ENCODE measurements around the gene CCDC117. TPM values are rescaled to one million over a fixed set of nuclear protein-coding genes. Genes with fewer than 3 reads are reported as not detected.

CCDC117 gene
- polyA plus RNA-seq, 1 of the 3 experiments (the other 2 are of a cell fraction): 4.2 TPM

DNA sequence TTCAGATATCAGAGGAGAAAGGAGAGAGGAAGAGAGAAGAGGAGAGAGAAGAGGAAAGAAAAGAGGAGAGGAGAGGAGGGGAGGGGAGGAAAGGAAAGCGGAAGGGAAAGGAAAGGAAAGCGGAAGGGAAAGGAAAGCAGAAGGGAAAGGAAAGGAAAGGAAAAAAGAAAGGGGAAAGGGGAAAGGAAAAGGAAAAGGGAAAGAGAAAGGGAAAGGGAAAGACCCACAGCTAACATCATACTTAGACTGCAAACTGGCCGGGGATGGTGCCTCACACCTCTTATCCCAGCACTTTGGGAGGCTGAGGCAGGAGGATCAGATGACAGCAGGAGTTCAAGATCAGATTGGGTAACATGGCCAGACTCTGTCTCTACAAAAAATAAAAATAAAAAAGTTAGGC lies 42.3 kb upstream of the CCDC117 start:
- WGBS (ENCODE audit: low lambda C conversion rate): 89% methylated on average over 3 of the region's 3 CpGs
- H2AFZ ChIP-seq (ENCODE audit: low read depth): no peak overlapping the region
- TF ChIP-seq, protein P1, sequence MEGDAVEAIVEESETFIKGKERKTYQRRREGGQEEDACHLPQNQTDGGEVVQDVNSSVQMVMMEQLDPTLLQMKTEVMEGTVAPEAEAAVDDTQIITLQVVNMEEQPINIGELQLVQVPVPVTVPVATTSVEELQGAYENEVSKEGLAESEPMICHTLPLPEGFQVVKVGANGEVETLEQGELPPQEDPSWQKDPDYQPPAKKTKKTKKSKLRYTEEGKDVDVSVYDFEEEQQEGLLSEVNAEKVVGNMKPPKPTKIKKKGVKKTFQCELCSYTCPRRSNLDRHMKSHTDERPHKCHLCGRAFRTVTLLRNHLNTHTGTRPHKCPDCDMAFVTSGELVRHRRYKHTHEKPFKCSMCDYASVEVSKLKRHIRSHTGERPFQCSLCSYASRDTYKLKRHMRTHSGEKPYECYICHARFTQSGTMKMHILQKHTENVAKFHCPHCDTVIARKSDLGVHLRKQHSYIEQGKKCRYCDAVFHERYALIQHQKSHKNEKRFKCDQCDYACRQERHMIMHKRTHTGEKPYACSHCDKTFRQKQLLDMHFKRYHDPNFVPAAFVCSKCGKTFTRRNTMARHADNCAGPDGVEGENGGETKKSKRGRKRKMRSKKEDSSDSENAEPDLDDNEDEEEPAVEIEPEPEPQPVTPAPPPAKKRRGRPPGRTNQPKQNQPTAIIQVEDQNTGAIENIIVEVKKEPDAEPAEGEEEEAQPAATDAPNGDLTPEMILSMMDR (IDR thresholded peaks at IDR 0.05): no peak
- TF ChIP-seq CHD2 (IDR thresholded peaks at IDR 0.05; ENCODE audit: low read length, partially characterized antibody) (no peak), FOSL2 (IDR thresholded peaks at IDR 0.05; ENCODE audit: borderline replicate concordance, low read depth) (no peak), ELF1 (IDR thresholded peaks at IDR 0.05) (no peak), RAD21 (IDR thresholded peaks at IDR 0.05; ENCODE audit: low read length) (no peak), NRF1 (IDR thresholded peaks at IDR 0.05; ENCODE audit: low read depth, low read length) (no peak), GATA2 (CRISPR knock-in tag; IDR thresholded peaks at IDR 0.05) (no peak), SMC3 (IDR thresholded peaks at IDR 0.05; ENCODE audit: low read depth, low read length) (no peak), NFIC (IDR thresholded peaks at IDR 0.05; ENCODE audit: borderline replicate concordance) (no peak)
- TF ChIP-seq, protein P2, sequence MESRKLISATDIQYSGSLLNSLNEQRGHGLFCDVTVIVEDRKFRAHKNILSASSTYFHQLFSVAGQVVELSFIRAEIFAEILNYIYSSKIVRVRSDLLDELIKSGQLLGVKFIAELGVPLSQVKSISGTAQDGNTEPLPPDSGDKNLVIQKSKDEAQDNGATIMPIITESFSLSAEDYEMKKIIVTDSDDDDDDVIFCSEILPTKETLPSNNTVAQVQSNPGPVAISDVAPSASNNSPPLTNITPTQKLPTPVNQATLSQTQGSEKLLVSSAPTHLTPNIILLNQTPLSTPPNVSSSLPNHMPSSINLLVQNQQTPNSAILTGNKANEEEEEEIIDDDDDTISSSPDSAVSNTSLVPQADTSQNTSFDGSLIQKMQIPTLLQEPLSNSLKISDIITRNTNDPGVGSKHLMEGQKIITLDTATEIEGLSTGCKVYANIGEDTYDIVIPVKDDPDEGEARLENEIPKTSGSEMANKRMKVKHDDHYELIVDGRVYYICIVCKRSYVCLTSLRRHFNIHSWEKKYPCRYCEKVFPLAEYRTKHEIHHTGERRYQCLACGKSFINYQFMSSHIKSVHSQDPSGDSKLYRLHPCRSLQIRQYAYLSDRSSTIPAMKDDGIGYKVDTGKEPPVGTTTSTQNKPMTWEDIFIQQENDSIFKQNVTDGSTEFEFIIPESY (IDR thresholded peaks at IDR 0.05; ENCODE audit: borderline replicate concordance, low read depth): no peak
- CTCF ChIA-PET: interaction anchor here (0.6 kb wide), 1 partner anchor 411 kb away, joined by 3 read pairs; no protein-coding TSS in a partner anchor
- H3K9me3 ChIP-seq: no peaks in the 10 kb centered on the region
- H3K79me2 ChIP-seq (ENCODE audit: insufficient read depth): no peaks in the 10 kb centered on the region; the same call in 1 of the 2 replicates
- H4K20me1 ChIP-seq (ENCODE audit: insufficient read depth): no peaks in the 10 kb centered on the region
- H3K27me3 ChIP-seq (ENCODE audit: insufficient read depth): no peaks in the 10 kb centered on the region
- H3K4me3 ChIP-seq (ENCODE audit: low read depth in 2 of 2, low read length in 1 of 2): no peak overlapping the region
- H3K9me2 ChIP-seq: no peaks in the 10 kb centered on the region
- no peak for DNase-seq
- no peak overlapping the region for H3K27ac ChIP-seq (ENCODE audit: low read depth in 2 of 2, low read length in 1 of 2)
- H3K9ac ChIP-seq: no peak overlapping the region
- H3K4me2 ChIP-seq: no peak overlapping the region
- POLR2A ChIA-PET: no interaction called here
- no peaks in the 10 kb centered on the region for H3F3A ChIP-seq (replicated peaks; ENCODE audit: insufficient read depth)
- H3K4me1 ChIP-seq (ENCODE audit: control insufficient read depth in 1 of 2, insufficient read depth in 2 of 2, low read depth in 1 of 2, low read length in 1 of 2): no peaks in the 10 kb centered on the region
- peaks cover 3 to 10% of the 10 kb centered on the region in 2 experiments for H3K36me3 ChIP-seq (replicated peaks in 1 of 2; ENCODE audit: control insufficient read depth in 1 of 2, insufficient read depth in 2 of 2, low read length in 1 of 2)

DNA sequence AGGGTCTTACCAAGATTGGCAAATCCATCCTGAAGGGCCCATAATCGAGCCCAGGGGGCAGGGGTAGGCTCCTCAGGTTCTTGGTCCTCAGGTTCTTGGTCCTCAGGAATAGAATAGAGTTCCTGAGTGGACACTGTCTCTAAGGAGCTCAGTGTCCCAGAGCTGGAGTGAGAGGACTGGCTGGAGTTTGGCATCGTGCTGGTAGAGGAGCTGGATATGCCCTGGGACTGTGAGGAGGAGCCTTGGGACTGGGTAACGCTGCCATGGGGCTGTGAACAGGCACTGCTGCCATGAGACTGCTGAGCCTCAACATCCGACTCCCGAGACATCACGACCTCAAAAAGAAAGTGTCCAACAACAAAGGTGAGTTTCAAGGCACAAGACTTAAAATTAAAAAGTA lies 38.1 kb upstream of the CCDC117 start:
- Histone ChIP-seq H3K4me1 (ENCODE audit: control insufficient read depth in 1 of 2, insufficient read depth in 2 of 2, low read depth in 1 of 2, low read length in 1 of 2) (no peaks in the 10 kb centered on the region), H4K20me1 (ENCODE audit: insufficient read depth) (no peaks in the 10 kb centered on the region), H3K27ac (ENCODE audit: low read depth in 2 of 2, low read length in 1 of 2) (no peak overlapping the region), H3K9me2 (no peaks in the 10 kb centered on the region), H3K4me3 (ENCODE audit: low read depth in 2 of 2, low read length in 1 of 2) (no peak overlapping the region), H3K9ac (no peak overlapping the region), H3K36me3 (replicated peaks in 1 of 2; ENCODE audit: control insufficient read depth in 1 of 2, insufficient read depth in 2 of 2, low read length in 1 of 2) (peaks cover 0 to 3% of the 10 kb centered on the region in 2 experiments), H3K79me2 (ENCODE audit: insufficient read depth) (peaks cover 10% of the 10 kb centered on the region; the same call in 1 of the 2 replicates), H3F3A (replicated peaks; ENCODE audit: insufficient read depth) (peaks cover 3% of the 10 kb centered on the region), H3K27me3 (ENCODE audit: insufficient read depth) (no peaks in the 10 kb centered on the region), H2AFZ (ENCODE audit: low read depth) (no peak overlapping the region), H3K4me2 (no peak overlapping the region), H3K9me3 (no peaks in the 10 kb centered on the region)
- WGBS (ENCODE audit: low lambda C conversion rate): 96% methylated on average over 6 of the region's 6 CpGs
- ChIA-PET POLR2A (interaction anchor here (0.5 kb wide), 1 partner anchor 40 kb away, joined by 4 read pairs; no protein-coding TSS in a partner anchor), CTCF (interaction anchor here (1.0 kb wide), 1 partner anchor 95 kb away, joined by 3 read pairs; no protein-coding TSS in a partner anchor)
- no peak for DNase-seq
- no peak for TF ChIP-seq CHD2 (IDR thresholded peaks at IDR 0.05; ENCODE audit: low read length, partially characterized antibody)
- no peak for TF ChIP-seq GABPA (IDR thresholded peaks at IDR 0.05; ENCODE audit: low read depth)
- TF ChIP-seq, protein P3, sequence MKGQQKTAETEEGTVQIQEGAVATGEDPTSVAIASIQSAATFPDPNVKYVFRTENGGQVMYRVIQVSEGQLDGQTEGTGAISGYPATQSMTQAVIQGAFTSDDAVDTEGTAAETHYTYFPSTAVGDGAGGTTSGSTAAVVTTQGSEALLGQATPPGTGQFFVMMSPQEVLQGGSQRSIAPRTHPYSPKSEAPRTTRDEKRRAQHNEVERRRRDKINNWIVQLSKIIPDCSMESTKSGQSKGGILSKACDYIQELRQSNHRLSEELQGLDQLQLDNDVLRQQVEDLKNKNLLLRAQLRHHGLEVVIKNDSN (IDR thresholded peaks at IDR 0.05; ENCODE audit: borderline replicate concordance, low read depth): no peak
- TF ChIP-seq NRF1 (IDR thresholded peaks at IDR 0.05; ENCODE audit: low read depth, low read length): no peak
- TF ChIP-seq IRF3 (IDR thresholded peaks at IDR 0.05; ENCODE audit: low read depth, low read length): no peak
- TF ChIP-seq FOXM1 (IDR thresholded peaks at IDR 0.05; ENCODE audit: low read depth): no peak
- TF ChIP-seq, protein P4, sequence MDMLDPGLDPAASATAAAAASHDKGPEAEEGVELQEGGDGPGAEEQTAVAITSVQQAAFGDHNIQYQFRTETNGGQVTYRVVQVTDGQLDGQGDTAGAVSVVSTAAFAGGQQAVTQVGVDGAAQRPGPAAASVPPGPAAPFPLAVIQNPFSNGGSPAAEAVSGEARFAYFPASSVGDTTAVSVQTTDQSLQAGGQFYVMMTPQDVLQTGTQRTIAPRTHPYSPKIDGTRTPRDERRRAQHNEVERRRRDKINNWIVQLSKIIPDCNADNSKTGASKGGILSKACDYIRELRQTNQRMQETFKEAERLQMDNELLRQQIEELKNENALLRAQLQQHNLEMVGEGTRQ (IDR thresholded peaks at IDR 0.05; ENCODE audit: borderline replicate concordance, low read depth, low read length): no peak
- TF ChIP-seq RCOR1 (IDR thresholded peaks at IDR 0.05; ENCODE audit: low read length): no peak
- no peak for TF ChIP-seq SMC3 (IDR thresholded peaks at IDR 0.05; ENCODE audit: low read depth, low read length)
- no peak for TF ChIP-seq MAX (IDR thresholded peaks at IDR 0.05; ENCODE audit: low read depth)
- no peak for TF ChIP-seq JUND (IDR thresholded peaks at IDR 0.05)
- TF ChIP-seq EZH2phosphoT487 (IDR thresholded peaks at IDR 0.05; ENCODE audit: borderline replicate concordance, low read depth): no peak
- TF ChIP-seq SIN3A (IDR thresholded peaks at IDR 0.05; ENCODE audit: borderline replicate concordance, low read depth, low read length): no peak
